ENCODE data around the gene SOCS7. TPM values are rescaled to one million over a fixed set of nuclear protein-coding genes. Genes with fewer than 3 reads are reported as not detected.

The SOCS7 gene
- total RNA-seq, 2 experiments from 2014 or later = 13.7 to 16.9 TPM

DNA sequence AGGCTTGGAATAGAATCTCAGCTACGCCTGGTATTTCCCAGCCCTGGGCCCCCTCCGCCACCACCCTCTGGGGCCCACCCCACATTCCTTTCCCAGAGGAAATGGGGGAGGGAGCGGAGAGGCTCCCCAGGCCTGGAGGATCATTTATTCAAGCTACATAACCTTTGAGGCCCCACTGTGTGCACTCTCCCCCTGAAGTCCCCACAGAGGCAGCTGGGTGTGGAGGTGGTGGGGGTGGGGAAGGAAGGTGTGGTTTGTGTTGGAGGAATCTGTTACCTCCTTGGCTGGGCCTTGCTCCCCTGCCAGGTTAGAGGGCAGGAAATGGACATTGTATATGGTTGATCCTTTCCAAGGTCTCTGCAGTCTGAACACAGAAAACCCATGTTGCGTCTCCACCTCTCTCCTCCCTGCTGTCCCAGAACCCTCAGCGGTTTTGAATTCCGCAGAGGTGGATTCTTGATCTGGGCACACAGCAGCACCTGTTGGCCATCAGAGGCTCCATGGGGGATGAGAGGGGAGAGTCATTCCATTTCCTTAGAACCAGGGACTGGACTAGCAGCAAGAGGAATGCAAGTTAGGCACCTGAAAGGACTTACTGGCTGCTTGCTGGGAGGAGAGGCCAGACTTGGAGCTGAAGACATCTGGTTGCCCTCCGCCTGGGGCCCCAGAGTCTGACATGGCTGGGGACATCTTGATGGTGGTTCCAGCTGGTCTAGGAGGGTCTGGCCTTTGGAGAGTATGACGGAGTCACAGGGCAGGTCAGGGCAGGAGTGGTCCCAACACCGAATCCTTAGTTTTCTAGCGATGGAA is 99.6 kb downstream of the SOCS7 start:
- ATAC-seq (ENCODE audit: poor library complexity) = no peak
- H3K27ac Mint-ChIP-seq = no peak overlapping the region
- H3K36me3 ChIP-seq (ENCODE audit: insufficient read depth, low read length) = no peaks in the 10 kb centered on the region
- no peak for DNase-seq
- TF ChIP-seq, protein P1, sequence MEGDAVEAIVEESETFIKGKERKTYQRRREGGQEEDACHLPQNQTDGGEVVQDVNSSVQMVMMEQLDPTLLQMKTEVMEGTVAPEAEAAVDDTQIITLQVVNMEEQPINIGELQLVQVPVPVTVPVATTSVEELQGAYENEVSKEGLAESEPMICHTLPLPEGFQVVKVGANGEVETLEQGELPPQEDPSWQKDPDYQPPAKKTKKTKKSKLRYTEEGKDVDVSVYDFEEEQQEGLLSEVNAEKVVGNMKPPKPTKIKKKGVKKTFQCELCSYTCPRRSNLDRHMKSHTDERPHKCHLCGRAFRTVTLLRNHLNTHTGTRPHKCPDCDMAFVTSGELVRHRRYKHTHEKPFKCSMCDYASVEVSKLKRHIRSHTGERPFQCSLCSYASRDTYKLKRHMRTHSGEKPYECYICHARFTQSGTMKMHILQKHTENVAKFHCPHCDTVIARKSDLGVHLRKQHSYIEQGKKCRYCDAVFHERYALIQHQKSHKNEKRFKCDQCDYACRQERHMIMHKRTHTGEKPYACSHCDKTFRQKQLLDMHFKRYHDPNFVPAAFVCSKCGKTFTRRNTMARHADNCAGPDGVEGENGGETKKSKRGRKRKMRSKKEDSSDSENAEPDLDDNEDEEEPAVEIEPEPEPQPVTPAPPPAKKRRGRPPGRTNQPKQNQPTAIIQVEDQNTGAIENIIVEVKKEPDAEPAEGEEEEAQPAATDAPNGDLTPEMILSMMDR (IDR thresholded peaks at IDR 0.05) = no peak
- peaks cover 50% of the 10 kb centered on the region for H3K27me3 Mint-ChIP-seq
- H3K9me3 Mint-ChIP-seq = no peaks in the 10 kb centered on the region
- intact Hi-C loops (cut with DNase I, micrococcal nuclease) = no loop called here
- H3K9me3 ChIP-seq (ENCODE audit: control insufficient read depth in 1 of 2, insufficient read depth in 1 of 2, low read length in 2 of 2) = peaks cover 0 to 7% of the 10 kb centered on the region in 2 experiments
- no peak overlapping the region for H3K27ac ChIP-seq (ENCODE audit: low read depth in 1 of 2, low read length in 2 of 2)
- H3K4me1 Mint-ChIP-seq (ENCODE audit: low read depth) = peaks cover 20% of the 10 kb centered on the region
- ChIA-PET POLR2A (no interaction called here), CTCF (no interaction called here)
- H3K4me1 ChIP-seq (ENCODE audit: insufficient read depth, low read length) = peaks cover 4% of the 10 kb centered on the region
- no peak overlapping the region for H3K4me3 ChIP-seq (ENCODE audit: low read length)
- peaks cover 27 to 42% of the 10 kb centered on the region in 2 experiments for H3K27me3 ChIP-seq (ENCODE audit: control insufficient read depth in 1 of 2, insufficient read depth in 2 of 2, low read length in 2 of 2)
- no peak overlapping the region for H3K4me3 Mint-ChIP-seq
- no peaks in the 10 kb centered on the region for H3K36me3 Mint-ChIP-seq (ENCODE audit: low read depth)

DNA sequence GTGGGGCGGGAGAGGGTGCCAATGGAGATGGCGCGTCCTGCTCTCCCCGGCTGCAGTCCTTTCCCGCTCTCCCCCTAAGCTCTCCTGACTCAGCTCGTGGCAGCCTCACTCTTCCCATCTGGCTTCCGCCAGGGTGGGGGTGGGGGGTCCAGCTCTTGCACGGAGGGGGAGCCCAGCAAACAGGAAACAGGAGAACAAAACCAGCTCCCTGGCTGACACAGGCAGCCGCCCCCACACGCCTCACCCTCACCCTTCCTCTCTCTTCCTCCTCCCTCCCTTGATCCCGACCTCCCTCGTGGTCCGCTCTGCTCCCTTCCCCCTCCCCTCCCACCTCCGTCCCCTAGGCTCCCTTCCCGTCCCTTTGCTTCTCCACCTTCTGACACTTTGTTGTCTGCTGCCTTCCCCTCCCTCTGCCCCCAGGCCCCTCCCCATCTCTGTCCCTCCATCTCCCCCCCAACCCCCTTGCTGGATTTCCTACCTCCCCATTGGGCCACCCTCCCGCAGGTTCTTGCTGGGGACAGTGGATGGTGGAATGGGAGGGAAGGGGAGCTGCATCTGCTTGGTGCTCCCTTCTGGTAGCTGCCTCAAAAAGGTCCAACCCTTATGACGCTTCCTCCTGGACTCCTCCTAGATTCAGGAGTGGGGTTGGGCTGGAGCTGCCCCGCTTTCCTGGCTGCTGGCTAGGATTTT is 100.3 kb downstream of the SOCS7 start:
- Histone ChIP-seq H3K27ac (ENCODE audit: low read depth in 1 of 2, low read length in 2 of 2) (no peak overlapping the region), H3K36me3 (ENCODE audit: insufficient read depth, low read length) (no peaks in the 10 kb centered on the region), H3K4me3 (ENCODE audit: low read length) (no peak overlapping the region), H3K27me3 (ENCODE audit: control insufficient read depth in 1 of 2, insufficient read depth in 2 of 2, low read length in 2 of 2) (peaks cover 27 to 45% of the 10 kb centered on the region in 2 experiments), H3K9me3 (ENCODE audit: control insufficient read depth in 1 of 2, insufficient read depth in 1 of 2, low read length in 2 of 2) (peaks cover 0 to 7% of the 10 kb centered on the region in 2 experiments), H3K4me1 (ENCODE audit: insufficient read depth, low read length) (peaks cover 4% of the 10 kb centered on the region)
- DNase-seq = no peak
- ATAC-seq (ENCODE audit: poor library complexity) = no peak
- Mint-ChIP-seq H3K36me3 (ENCODE audit: low read depth) (no peaks in the 10 kb centered on the region), H3K4me1 (ENCODE audit: low read depth) (peaks cover 20% of the 10 kb centered on the region), H3K4me3 (no peak overlapping the region), H3K27me3 (peaks cover 54% of the 10 kb centered on the region), H3K27ac (no peak overlapping the region), H3K9me3 (no peaks in the 10 kb centered on the region)
- ChIA-PET CTCF (no interaction called here), POLR2A (no interaction called here)
- intact Hi-C loops (cut with DNase I, micrococcal nuclease) = no loop called here
- TF ChIP-seq, protein P1 (IDR thresholded peaks at IDR 0.05) = no peak

DNA sequence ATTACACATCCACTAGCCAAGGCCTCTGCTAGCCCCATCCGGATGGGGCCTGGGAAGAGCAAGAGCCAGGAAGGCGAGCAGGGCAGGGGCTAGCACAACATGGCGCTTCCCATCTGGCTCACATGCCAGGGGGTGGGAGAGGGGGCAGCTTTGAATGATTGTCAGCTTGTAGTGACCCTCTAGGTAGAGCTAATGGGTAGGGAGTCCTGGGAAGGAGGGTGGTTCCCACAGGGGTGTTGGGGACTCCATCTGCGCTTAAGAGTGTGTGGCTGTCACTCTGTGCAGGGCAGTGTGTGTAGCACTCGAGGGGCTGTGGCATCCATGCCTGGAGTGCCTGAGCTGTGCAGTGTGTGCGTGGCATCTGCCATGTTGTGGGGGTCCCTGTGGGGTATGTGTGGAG is 101.1 kb downstream of the SOCS7 start:
- peaks cover 4% of the 10 kb centered on the region for H3K4me1 ChIP-seq (ENCODE audit: insufficient read depth, low read length)
- no peak overlapping the region for H3K4me3 Mint-ChIP-seq

More for the DNA sequence above, 101.1 kb downstream of the SOCS7 start:
- peaks cover 0 to 7% of the 10 kb centered on the region in 2 experiments for H3K9me3 ChIP-seq (ENCODE audit: control insufficient read depth in 1 of 2, insufficient read depth in 1 of 2, low read length in 2 of 2)
- H3K36me3 ChIP-seq (ENCODE audit: insufficient read depth, low read length) = no peaks in the 10 kb centered on the region
- no peaks in the 10 kb centered on the region for H3K36me3 Mint-ChIP-seq (ENCODE audit: low read depth)
- no peak overlapping the region for H3K4me3 ChIP-seq (ENCODE audit: low read length)
- peaks cover 61% of the 10 kb centered on the region for H3K27me3 Mint-ChIP-seq
- no peak overlapping the region for H3K27ac ChIP-seq (ENCODE audit: low read depth in 1 of 2, low read length in 2 of 2)
- CTCF ChIA-PET = no interaction called here
- peaks cover 20% of the 10 kb centered on the region for H3K4me1 Mint-ChIP-seq (ENCODE audit: low read depth)
- no peak for ATAC-seq (ENCODE audit: poor library complexity)
- TF ChIP-seq, protein P1 (IDR thresholded peaks at IDR 0.05) = no peak
- no peak for DNase-seq
- no peak overlapping the region for H3K27ac Mint-ChIP-seq
- POLR2A ChIA-PET = no interaction called here
- H3K9me3 Mint-ChIP-seq = no peaks in the 10 kb centered on the region
- H3K27me3 ChIP-seq (ENCODE audit: control insufficient read depth in 1 of 2, insufficient read depth in 2 of 2, low read length in 2 of 2) = peaks cover 27 to 45% of the 10 kb centered on the region in 2 experiments
- intact Hi-C loops (cut with DNase I, micrococcal nuclease) = no loop called here

Measured in CD4-positive, alpha-beta T cell (primary cell).